Endothelial cell of umbilical vein (primary cell): ENCODE measurements around the gene CXCL13. TPM values are rescaled to one million over a fixed set of nuclear protein-coding genes. Genes with fewer than 3 reads are reported as not detected.

Experiments used
- BruUV-seq: library from RNA; stranded (reverse); fragments of 400-500 nt; replicated peaks from 2 replicates; lab custom pipeline; 2021; lab: Mats Ljungman, UMichigan
- CTCF ChIA-PET: fragments of 300-600, 350-600 bp; sonication (Branson Sonifier 250); formaldehyde crosslinking; loops from one replicate; lab custom pipeline; 2021; ENCODE audit warnings: antibody characterized with exemption, inconsistent platforms; lab: Charles Lee
- POLR2A ChIA-PET: fragments of 300-600, 350-600 bp; sonication (Branson Sonifier 250); formaldehyde crosslinking; loops from one replicate; lab custom pipeline; 2021; ENCODE audit warnings: antibody characterized with exemption, inconsistent platforms; lab: Charles Lee
- DNase-seq: peaks from one replicate; pipeline ENCODE4 v3.0.0-alpha.2; 2011; ENCODE audit warnings: low read depth, low spot score
- FAIRE-seq: peaks from 2 replicates; lab custom pipeline; 2011; peaks lifted over from hg19 to GRCh38; lab: Jason Lieb, UNC
- H2AFZ ChIP-seq: 2 replicates; pipeline ENCODE4 v1.6.0; 2012; ENCODE audit warnings: low read depth, low read length, control low read depth, inconsistent platforms
- H3K27ac ChIP-seq: 2 replicates; pipeline ENCODE4 v1.5.1; 2011; ENCODE audit warnings: low read depth, mild to moderate bottlenecking, control low read depth, low read length, moderate library complexity; ENCODE audit not compliant: insufficient read depth
- H3K27me3 ChIP-seq, 2 experiments: 2 replicates each; pipeline versions ENCODE4 v1.6.0 to v1.6.1; 2011; ENCODE audit warnings: low read length in 2 of 2, mixed read lengths in 1 of 2; ENCODE audit not compliant: control insufficient read depth in 2 of 2, insufficient read depth in 2 of 2
- H3K36me3 ChIP-seq, 2 experiments: 2 replicates in 1 of 2; 3 replicates in 1 of 2; pipeline ENCODE4 v1.5.1; 2011; ENCODE audit warnings: low read length in 2 of 2, mild to moderate bottlenecking in 1 of 2, moderate library complexity in 1 of 2; ENCODE audit not compliant: control insufficient read depth in 2 of 2, insufficient read depth in 2 of 2; ENCODE audit errors: extremely low read depth in 1 of 2
- H3K4me1 ChIP-seq: 3 replicates; pipeline ENCODE4 v1.5.1; 2011; ENCODE audit warnings: mild to moderate bottlenecking, low read length; ENCODE audit not compliant: control insufficient read depth, insufficient read depth; ENCODE audit errors: extremely low read depth
- H3K4me2 ChIP-seq: 2 replicates; pipeline ENCODE4 v1.6.1; 2011; ENCODE audit warnings: low read length, control low read depth, mixed read lengths; ENCODE audit not compliant: insufficient read depth
- H3K4me3 ChIP-seq, 3 experiments: fragments of 200-600 bp in 1 of 3; sonication (generic), shearing (Covaris generic) in 1 of 3; replicated peaks in 1 of 3; 2 replicates each; pipeline ENCODE4 v1.5.1; 2011 to 2016; ENCODE audit warnings: control low read depth in 3 of 3, low read length in 3 of 3, mild to moderate bottlenecking in 2 of 3, inconsistent platforms in 1 of 3, low read depth in 1 of 3, moderate library complexity in 1 of 3; ENCODE audit not compliant: insufficient read depth in 1 of 3
- H3K79me2 ChIP-seq: 2 replicates; pipeline ENCODE4 v1.6.0; 2012; ENCODE audit warnings: low read length, inconsistent platforms; ENCODE audit not compliant: control insufficient read depth, insufficient read depth
- H3K9ac ChIP-seq: replicated peaks from 2 replicates; pipeline ENCODE3; 2011; ENCODE audit warnings: low read length, control low read depth; ENCODE audit not compliant: insufficient read depth; ENCODE audit errors: extremely low read depth
- H3K9me1 ChIP-seq: replicated peaks from 3 replicates; pipeline ENCODE4 v1.6.0; 2011; ENCODE audit warnings: mild to moderate bottlenecking, low read length; ENCODE audit not compliant: control insufficient read depth, insufficient read depth; ENCODE audit errors: extremely low read depth
- H3K9me3 ChIP-seq: replicated peaks from 2 replicates; pipeline ENCODE4 v1.5.1; 2012; ENCODE audit warnings: low read length, inconsistent platforms; ENCODE audit not compliant: control insufficient read depth, insufficient read depth
- H4K20me1 ChIP-seq: replicated peaks from 2 replicates; pipeline ENCODE3; 2011; ENCODE audit warnings: mild to moderate bottlenecking, low read length; ENCODE audit not compliant: control insufficient read depth, insufficient read depth; ENCODE audit errors: extremely low read depth
- EZH2 ChIP-seq: IDR thresholded peaks from 2 replicates; pipeline ENCODE4 v1.6.1; 2012; ENCODE audit warnings: borderline replicate concordance, low read depth, mild to moderate bottlenecking, moderate library complexity, low read length, inconsistent platforms; ENCODE audit not compliant: severe bottlenecking
- FOS ChIP-seq: IDR thresholded peaks from 2 replicates; pipeline ENCODE4 v1.6.1; 2011; ENCODE audit warnings: mild to moderate bottlenecking, low read length, moderate library complexity, borderline replicate concordance; ENCODE audit not compliant: insufficient read depth
- GATA2 ChIP-seq: IDR thresholded peaks from 2 replicates; pipeline ENCODE4 v1.7.0; 2011; ENCODE audit warnings: low read depth, mild to moderate bottlenecking, moderate library complexity, mixed read lengths, low read length; ENCODE audit not compliant: insufficient read length, insufficient read depth
- JUN ChIP-seq: IDR thresholded peaks from 2 replicates; pipeline ENCODE4 v1.6.1; 2011; ENCODE audit warnings: borderline replicate concordance, low read depth; ENCODE audit not compliant: insufficient read length, insufficient read depth
- MYC ChIP-seq: IDR thresholded peaks from one replicate; pipeline ENCODE4 v1.6.1; 2011; ENCODE audit warnings: mild to moderate bottlenecking, low read depth, low read length
- POLR2A ChIP-seq: IDR thresholded peaks from 2 replicates; pipeline ENCODE4 v1.6.1; 2012; ENCODE audit warnings: low read depth, mild to moderate bottlenecking, control low read depth, low read length
- POLR2AphosphoS5 ChIP-seq: IDR thresholded peaks from 2 replicates; pipeline ENCODE4 v1.6.1; 2012; ENCODE audit warnings: low read depth, mild to moderate bottlenecking, control low read depth, low read length, moderate library complexity; ENCODE audit not compliant: insufficient read depth
- dilution Hi-C: fragments of 300-500 bp; cut with MboI; formaldehyde crosslinking; loops from one replicate; pipeline ENCODE4 v1.15.0; 2019; ENCODE audit warnings: low sequenced_read_pairs; ENCODE audit not compliant: extremely low pct_ligation_motif_present
- intact Hi-C: fragments of 100-400 bp; cut with micrococcal nuclease; formaldehyde crosslinking; loops from one replicate; pipeline ENCODE4 v1.10.0; 2022
- polyA plus RNA-seq, 4 experiments: library from polyadenylated mRNA; depleted of rRNA in 3 of 4; stranded (reverse) in 3 of 4; unstranded in 1 of 4; fragments of >200 nt; gene quantifications; 2 replicates each; pipeline versions ENCODE4 v1.2.1 to v1.2.3, GENCODE V29; 2011 to 2012; ENCODE audit warnings: missing spikeins in 1 of 4
- total RNA-seq: library from RNA; stranded (reverse); gene quantifications from 2 replicates; pipeline ENCODE4 v1.2.3, GENCODE V29; 2021
- TF ChIP-seq, protein P1 (sequence below): IDR thresholded peaks from 2 replicates; pipeline ENCODE4 v1.6.1; 2011; ENCODE audit not compliant: insufficient read depth, insufficient read length
- TF ChIP-seq, protein P2 (sequence below), 2 donors: IDR thresholded peaks; 1 replicate in 1 of 2; 2 replicates in 1 of 2; pipeline ENCODE4 v1.5.1; 2011; ENCODE audit warnings: low read length in 2 of 2, mild to moderate bottlenecking in 2 of 2, moderate library complexity in 2 of 2, control low read depth in 1 of 2, inconsistent platforms in 1 of 2, low read depth in 1 of 2; ENCODE audit not compliant: insufficient read depth in 1 of 2; ENCODE audit errors: extremely low read depth in 1 of 2

Gene CXCL13
- total and polyA plus RNA-seq, 2 donors (not counting 3 experiments of a cell fraction or from before 2014, with no cell fraction given): not detected

DNA sequence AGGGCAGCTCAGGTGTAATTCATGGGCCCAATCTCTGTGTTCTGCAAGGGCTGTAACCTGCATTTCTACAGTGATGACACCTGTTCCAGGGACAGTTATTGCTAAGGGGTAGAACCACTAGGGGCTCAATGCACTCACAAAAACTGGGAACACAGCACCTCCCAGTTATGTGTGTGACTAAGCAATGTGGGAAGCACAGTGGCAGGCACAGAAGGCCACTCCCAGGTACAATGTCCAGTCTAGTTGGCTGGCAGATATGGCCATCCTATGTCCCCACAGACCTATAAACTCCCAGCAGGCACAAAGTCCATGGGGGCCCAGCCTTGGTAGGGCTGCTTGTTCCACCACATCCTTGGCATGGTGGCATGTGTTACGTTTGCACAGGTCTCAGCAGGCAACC lies 25.7 kb downstream of the CXCL13 start:
- Histone ChIP-seq H3K9me1 (no peaks in the 10 kb centered on the region), H3K9ac (no peak overlapping the region), H3K36me3 (no peaks in the 10 kb centered on the region), H3K27ac (no peak overlapping the region), H3K9me3 (no peaks in the 10 kb centered on the region), H4K20me1 (no peaks in the 10 kb centered on the region), H3K27me3 (no peaks in the 10 kb centered on the region), H3K4me1 (no peaks in the 10 kb centered on the region), H3K4me3 (no peak overlapping the region), H2AFZ (no peak overlapping the region), H3K79me2 (no peaks in the 10 kb centered on the region), H3K4me2 (no peak overlapping the region)
- FAIRE-seq: no peak
- ChIA-PET POLR2A (no interaction called here), CTCF (no interaction called here)
- no TSS peak for BruUV-seq
- dilution Hi-C loops (no loop called here), intact Hi-C loops (loop anchor here (10.0 kb wide), 1 partner anchor 184 kb away; the partner anchor contains the start of gene CNOT6L)
- TF ChIP-seq EZH2 (no peak), GATA2 (no peak), FOS (no peak), POLR2AphosphoS5 (no peak), MYC (no peak), POLR2A (no peak), JUN (no peak)
- TF ChIP-seq, protein P1, sequence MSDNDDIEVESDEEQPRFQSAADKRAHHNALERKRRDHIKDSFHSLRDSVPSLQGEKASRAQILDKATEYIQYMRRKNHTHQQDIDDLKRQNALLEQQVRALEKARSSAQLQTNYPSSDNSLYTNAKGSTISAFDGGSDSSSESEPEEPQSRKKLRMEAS: no peak
- TF ChIP-seq, protein P2, sequence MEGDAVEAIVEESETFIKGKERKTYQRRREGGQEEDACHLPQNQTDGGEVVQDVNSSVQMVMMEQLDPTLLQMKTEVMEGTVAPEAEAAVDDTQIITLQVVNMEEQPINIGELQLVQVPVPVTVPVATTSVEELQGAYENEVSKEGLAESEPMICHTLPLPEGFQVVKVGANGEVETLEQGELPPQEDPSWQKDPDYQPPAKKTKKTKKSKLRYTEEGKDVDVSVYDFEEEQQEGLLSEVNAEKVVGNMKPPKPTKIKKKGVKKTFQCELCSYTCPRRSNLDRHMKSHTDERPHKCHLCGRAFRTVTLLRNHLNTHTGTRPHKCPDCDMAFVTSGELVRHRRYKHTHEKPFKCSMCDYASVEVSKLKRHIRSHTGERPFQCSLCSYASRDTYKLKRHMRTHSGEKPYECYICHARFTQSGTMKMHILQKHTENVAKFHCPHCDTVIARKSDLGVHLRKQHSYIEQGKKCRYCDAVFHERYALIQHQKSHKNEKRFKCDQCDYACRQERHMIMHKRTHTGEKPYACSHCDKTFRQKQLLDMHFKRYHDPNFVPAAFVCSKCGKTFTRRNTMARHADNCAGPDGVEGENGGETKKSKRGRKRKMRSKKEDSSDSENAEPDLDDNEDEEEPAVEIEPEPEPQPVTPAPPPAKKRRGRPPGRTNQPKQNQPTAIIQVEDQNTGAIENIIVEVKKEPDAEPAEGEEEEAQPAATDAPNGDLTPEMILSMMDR (IDR thresholded peaks at IDR 0.05; ENCODE audit: extremely low read depth in 1 of 2, insufficient read depth in 1 of 2, low read depth in 1 of 2, low read length in 2 of 2): no peak
- DNase-seq: no peak
